Astrocyte of the cerebellum (primary cell): ENCODE results near the gene SETBP1.

Experiments used
- DNase-seq: peaks from one replicate; pipeline ENCODE4 v3.0.0-alpha.2; 2011; ENCODE audit warnings: low read depth
- H3K4me3 ChIP-seq: 2 replicates; pipeline ENCODE4 v1.5.1; 2011; ENCODE audit warnings: mild to moderate bottlenecking, low read depth, low read length, moderate library complexity
- CTCF ChIP-seq: IDR thresholded peaks from 2 replicates; pipeline ENCODE4 v1.5.1; 2012; ENCODE audit warnings: low read length, low read depth, moderate library complexity, mild to moderate bottlenecking; ENCODE audit errors: missing control alignments
- in situ Hi-C: cut with HindIII; loops from 2 replicates; pipeline ENCODE4 v1.10.0; 2017; ENCODE audit warnings: low sequenced_read_pairs

SETBP1 gene

GRCh38 chr18:45109271-45109670, 428.6 kb downstream of the SETBP1 start:
- TF ChIP-seq CTCF = no peak
- in situ Hi-C loops = no loop called here
- no peak overlapping the region for H3K4me3 ChIP-seq
- DNase-seq = no peak

GRCh38 chr18:45109706-45110105, 429.0 kb downstream of the SETBP1 start:
- DNase-seq = no peak
- in situ Hi-C loops = no loop called here
- H3K4me3 ChIP-seq = no peak overlapping the region
- TF ChIP-seq CTCF = no peak

GRCh38 chr18:45110577-45111501, 430.2 kb downstream of the SETBP1 start:
- TF ChIP-seq CTCF = no peak
- H3K4me3 ChIP-seq = no peak overlapping the region
- in situ Hi-C loops = no loop called here
- no peak for DNase-seq

GRCh38 chr18:45111502-45111848, 430.8 kb downstream of the SETBP1 start:
- in situ Hi-C loops = no loop called here
- TF ChIP-seq CTCF = no peak
- H3K4me3 ChIP-seq = no peak overlapping the region
- DNase-seq = no peak

GRCh38 chr18:45112682-45113081, 432.0 kb downstream of the SETBP1 start:
- DNase-seq = no peak
- in situ Hi-C loops = no loop called here
- H3K4me3 ChIP-seq = no peak overlapping the region
- no peak for TF ChIP-seq CTCF

GRCh38 chr18:45116116-45116515, 435.4 kb downstream of the SETBP1 start:
- no peak for TF ChIP-seq CTCF
- in situ Hi-C loops = no loop called here
- no peak for DNase-seq
- no peak overlapping the region for H3K4me3 ChIP-seq
